H1 (cell line): ENCODE results near the gene SENP2. TPM values are rescaled to one million over a fixed set of nuclear protein-coding genes. Genes with fewer than 3 reads are reported as not detected.

Experiments used
- ASH2L ChIP-seq: fragments of 200-600, 300-600 bp; sonication (generic); IDR thresholded peaks from one replicate; pipeline ENCODE4 v1.7.1; 2017; ENCODE audit warnings: low read length
- CBX5 ChIP-seq: fragments of 300-800, 300-1000 bp; sonication (generic); IDR thresholded peaks from 2 replicates; pipeline ENCODE4 v1.7.1; 2016; ENCODE audit warnings: antibody characterized with exemption, low read length, low read depth
- CHD7 ChIP-seq: fragments of 300-600 bp; sonication (generic); IDR thresholded peaks from 2 replicates; pipeline ENCODE4 v1.7.1; 2012; ENCODE audit warnings: low read length, moderate library complexity, mild to moderate bottlenecking, inconsistent platforms; ENCODE audit not compliant: insufficient replicate concordance
- EZH2 ChIP-seq: fragments of 200-600 bp; sonication (generic); IDR thresholded peaks from 2 replicates; pipeline ENCODE4 v1.7.1; 2012; ENCODE audit warnings: low read depth, mild to moderate bottlenecking, moderate library complexity, low read length, inconsistent platforms; ENCODE audit not compliant: severe bottlenecking
- JUN ChIP-seq: IDR thresholded peaks from 2 replicates; pipeline ENCODE4 v1.6.1; 2011; ENCODE audit warnings: low read depth, mild to moderate bottlenecking, improper control_type of control experiment, low read length
- POLR2A ChIP-seq, 2 experiments: IDR thresholded peaks; 1 replicate in 1 of 2; 2 replicates in 1 of 2; pipeline ENCODE4 v1.6.1; 2011; ENCODE audit warnings: low read depth in 2 of 2, low read length in 2 of 2, mild to moderate bottlenecking in 2 of 2; ENCODE audit errors: control extremely low read depth in 1 of 2
- POLR2AphosphoS5 ChIP-seq: IDR thresholded peaks from 2 replicates; pipeline ENCODE4 v1.6.1; 2011; ENCODE audit warnings: low read depth, low read length
- RBBP5 ChIP-seq: IDR thresholded peaks from 2 replicates; pipeline ENCODE4 v1.7.1; 2012; ENCODE audit warnings: low read depth, mild to moderate bottlenecking, inconsistent platforms, low read length, moderate library complexity, borderline replicate concordance
- TBP ChIP-seq: IDR thresholded peaks from 2 replicates; pipeline ENCODE4 v1.6.1; 2011; ENCODE audit warnings: low read depth, low read length, improper control_type of control experiment
- polyA plus RNA-seq, 7 experiments: library from polyadenylated mRNA; depleted of rRNA in 3 of 7; stranded (reverse) in 5 of 7; unstranded in 2 of 7; fragments of >200 nt in 5 of 7; fragments of 200-250 nt in 2 of 7; gene quantifications; 1 replicate in 5 of 7; 2 replicates in 1 of 7; 4 replicates in 1 of 7; pipeline versions ENCODE4 v1.2.1 to v1.2.3, GENCODE V29; 2011 to 2013; ENCODE audit warnings: missing spikeins in 2 of 7, mixed read lengths in 2 of 7
- total RNA-seq: library from RNA; stranded (reverse); fragmentation: NEBNext Ultra II Directional; extraction: Animal tissue kit (Norgen Biotek cat#: 25700); gene quantifications from 2 replicates; pipeline ENCODE4 v1.2.1, GENCODE V29; 2021

Gene SENP2
- total and polyA plus RNA-seq, 2 of the 8 experiments (the other 6 are each of a cell fraction or from before 2014, with no cell fraction given): 25.2 to 69.3 TPM

- TF ChIP-seq CHD7: peak; percentile 92
- no peak for TF ChIP-seq CBX5
- peak; percentile 65; the same call in 1 of the 2 replicates for TF ChIP-seq TBP
- peak; percentile 42 for TF ChIP-seq ASH2L
- peak; percentile 68; the same call in 1 of the 2 replicates for TF ChIP-seq POLR2AphosphoS5
- peak; percentile 13; the same call in 1 of the 2 replicates for TF ChIP-seq RBBP5
- peak; percentile 74 to 87 for TF ChIP-seq POLR2A (IDR thresholded peaks at IDR 0.05; ENCODE audit: control extremely low read depth in 1 of 2, low read depth in 2 of 2, low read length in 2 of 2)
- no peak for TF ChIP-seq EZH2
- no peak for TF ChIP-seq JUN
Measured at GRCh38 chr3:185582236-185582635, 3.9 kb upstream of the SENP2 start (continued).
